ENCODE results near the gene NFIC. TPM values are rescaled to one million over a fixed set of nuclear protein-coding genes. Genes with fewer than 3 reads are reported as not detected.
A peak's percentile ranks its signal among the peaks of the same experiment; 100 is the strongest.

NFIC gene
- total and polyA plus RNA-seq, 10 of the 15 experiments (the other 5 are each of a cell fraction or from before 2014, with no cell fraction given), result 0.71 to 53.5 (median 10.2) TPM

GRCh38 chr19:3505598-3506383, 139.4 kb downstream of the NFIC start, which contains the start of gene FZR1 (continued):
- TF ChIP-seq ATF2 (IDR thresholded peaks at IDR 0.05; ENCODE audit: low read length) (no peak), SIN3A (IDR thresholded peaks at IDR 0.05; ENCODE audit: low read depth, low read length) (peak; percentile 94), DPF2 (IDR thresholded peaks at IDR 0.05) (no peak), CBX3 (IDR thresholded peaks at IDR 0.05; ENCODE audit: borderline replicate concordance, low read depth) (no peak), PAX8 (IDR thresholded peaks at IDR 0.05) (no peak), IKZF1 (conservative IDR thresholded peaks at IDR 0.05) (peak; percentile 75), ELK1 (IDR thresholded peaks at IDR 0.05; ENCODE audit: low read depth, low read length) (peak; percentile 81), KAT2A (conservative IDR thresholded peaks at IDR 0.05; ENCODE audit: control insufficient read depth, low read depth, low read length) (no peak), SMC3 (IDR thresholded peaks at IDR 0.05; ENCODE audit: borderline replicate concordance, low read length) (no peak)
- TF ChIP-seq, protein P1, sequence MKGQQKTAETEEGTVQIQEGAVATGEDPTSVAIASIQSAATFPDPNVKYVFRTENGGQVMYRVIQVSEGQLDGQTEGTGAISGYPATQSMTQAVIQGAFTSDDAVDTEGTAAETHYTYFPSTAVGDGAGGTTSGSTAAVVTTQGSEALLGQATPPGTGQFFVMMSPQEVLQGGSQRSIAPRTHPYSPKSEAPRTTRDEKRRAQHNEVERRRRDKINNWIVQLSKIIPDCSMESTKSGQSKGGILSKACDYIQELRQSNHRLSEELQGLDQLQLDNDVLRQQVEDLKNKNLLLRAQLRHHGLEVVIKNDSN (IDR thresholded peaks at IDR 0.05; ENCODE audit: borderline replicate concordance, extremely low read length, insufficient read depth, low read depth, low read length), result no peak
